Adrenal gland (tissue), 12 donors: ENCODE measurements around the gene NRP1. TPM values are rescaled to one million over a fixed set of nuclear protein-coding genes. Genes with fewer than 3 reads are reported as not detected.
"Not testable (repeated sequence)": the region's sequence is repeated elsewhere in the genome, so short reads cannot be mapped to it uniquely, and the experiment has no call there.

ENCODE experiments used
- DNase-seq, 7 donors: peaks; one replicate each; pipeline ENCODE4 v3.0.0-alpha.2; 2019 to 2020
- H3K27ac ChIP-seq, 5 donors: fragments of 200-600 bp; sonication (generic) in 4 of 5; 1 replicate in 3 of 5; 2 replicates in 2 of 5; pipeline versions ENCODE4 v1.5.1 to v1.8.0; 2016 to 2020; ENCODE audit warnings: mild to moderate bottlenecking in 1 of 5
- H3K27me3 ChIP-seq: fragments of 200-600 bp; 2 replicates; pipeline ENCODE4 v1.8.0; 2021
- H3K36me3 ChIP-seq, 2 donors: fragments of 200-600 bp; replicated peaks in 1 of 2; 1 replicate in 1 of 2; 2 replicates in 1 of 2; pipeline versions ENCODE4 v1.5.1 to v1.8.0; 2018 to 2022
- H3K4me1 ChIP-seq, 2 donors: fragments of 200-600 bp; replicated peaks in 1 of 2; 1 replicate in 1 of 2; 2 replicates in 1 of 2; pipeline versions ENCODE4 v1.5.1 to v1.8.0; 2018 to 2021
- H3K4me3 ChIP-seq, 4 donors: fragments of 200-600 bp; sonication (generic) in 3 of 4; one replicate each; pipeline ENCODE4 v1.5.1; 2016 to 2018
- H3K9me3 ChIP-seq, 3 donors: fragments of 200-600 bp; sonication (generic) in 1 of 3; replicated peaks in 1 of 3; 1 replicate in 2 of 3; 2 replicates in 1 of 3; pipeline versions ENCODE4 v1.5.1 to v1.8.0; 2016 to 2021
- POLR2A ChIP-seq, 2 donors: fragments of 450-650 bp; IDR thresholded peaks; one replicate each; pipeline ENCODE4 v1.6.1; 2017; ENCODE audit warnings: antibody characterized with exemption in 2 of 2, mild to moderate bottlenecking in 2 of 2, moderate library complexity in 1 of 2
- WGBS, 4 donors: extraction: QIAGEN DNeasy Blood & Tissue Kit in 2 of 4; methylation state at CpG; one replicate each; pipeline versions ENCODE4 v1.1.5 to v1.1.7; 2013 to 2017; 5-methylcytosine and 5-hydroxymethylcytosine counted together
- intact Hi-C, 2 donors: fragments of 100-400 bp; cut with DNase I; formaldehyde crosslinking; loops; one replicate each; pipeline versions ENCODE4 v1.14.1 to v1.15.0; 2022 to 2023
- polyA plus RNA-seq, 3 donors: library from polyadenylated mRNA; stranded (reverse); fragments of 200-250 nt in 2 of 3; fragments of 350-450 nt in 1 of 3; fragmentation: Illumina TruSeq in 1 of 3; extraction: RNeasy Lipid Tissue Mini Kit (QIAGEN cat#74804) in 1 of 3; gene quantifications; one replicate each; pipeline ENCODE4 v1.2.3, GENCODE V29; 2013 to 2014
- total RNA-seq, 9 donors: library from RNA; depleted of rRNA in 4 of 9; stranded (reverse); fragments of >200 nt in 4 of 9; fragments of 120-200 nt in 1 of 9; fragmentation: NEBNext Ultra II Directional in 1 of 9; extraction: Animal tissue kit (Norgen Biotek cat#: 25700) in 1 of 9; gene quantifications; one replicate each; pipeline versions ENCODE4 v1.1.0 to v1.2.4, GENCODE V29; 2013 to 2023
- TF ChIP-seq, protein P1 (sequence below), 6 experiments: fragments of 450-650 bp in 4 of 6; fragments of 200-600 bp in 2 of 6; sonication (generic) in 1 of 6; IDR thresholded peaks; 1 replicate in 5 of 6; 2 replicates in 1 of 6; pipeline versions ENCODE4 v1.5.1 to v1.8.0; 2016 to 2021; ENCODE audit warnings: antibody characterized with exemption in 6 of 6, mild to moderate bottlenecking in 2 of 6, moderate library complexity in 1 of 6
- donor health status: healthy with polysubstance abuse.
- donor health status: Bipolar disorder and iron deficiency.
- donor health status: DM: yes; HTN: yes; CAD: no.
- donor health status: DM: no; HTN: no; CAD: no.
- donor health status: DM: no; HTN: no; CAD: no.
- donor health status: DM: yes; HTN: yes; CAD: no.

Gene NRP1
- total and polyA plus RNA-seq, 12 donors = 20.2 to 151 (median 92.1) TPM

DNA sequence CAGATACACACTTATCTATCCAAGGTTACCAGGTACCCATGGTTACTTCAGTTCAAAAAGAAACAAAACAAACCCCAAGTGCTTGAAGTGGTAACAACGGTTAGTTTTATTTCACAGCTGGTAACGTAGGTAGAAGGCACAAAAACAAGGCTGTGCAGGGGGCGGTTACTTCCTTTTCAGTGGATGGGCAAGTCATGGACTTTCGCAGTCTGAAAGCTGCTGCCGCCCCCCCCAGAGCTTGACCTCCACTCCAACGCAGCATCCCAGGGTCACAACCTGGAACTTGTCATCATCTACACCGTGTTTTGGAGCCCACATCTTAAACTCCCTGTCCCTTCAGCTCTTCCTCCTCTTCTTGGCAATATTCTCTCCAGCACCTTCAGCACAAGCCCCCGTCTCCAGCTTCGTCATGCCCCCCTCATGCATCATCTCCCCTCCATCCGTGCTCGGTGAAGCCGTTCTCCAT, 195.3 kb downstream of the NRP1 start:
- intact Hi-C loops = no loop called here
- no peak for DNase-seq
- no peaks in the 10 kb centered on the region for H3K27me3 ChIP-seq
- WGBS, 4 donors = 65 to 76% (median 66%) methylated on average over 11 to 12 of the region's 12 CpGs
- no peaks in the 10 kb centered on the region for H3K4me1 ChIP-seq
- no peak overlapping the region for H3K27ac ChIP-seq
- no peak overlapping the region for H3K4me3 ChIP-seq
- no peak for TF ChIP-seq POLR2A (IDR thresholded peaks at IDR 0.05)
- TF ChIP-seq, protein P1, sequence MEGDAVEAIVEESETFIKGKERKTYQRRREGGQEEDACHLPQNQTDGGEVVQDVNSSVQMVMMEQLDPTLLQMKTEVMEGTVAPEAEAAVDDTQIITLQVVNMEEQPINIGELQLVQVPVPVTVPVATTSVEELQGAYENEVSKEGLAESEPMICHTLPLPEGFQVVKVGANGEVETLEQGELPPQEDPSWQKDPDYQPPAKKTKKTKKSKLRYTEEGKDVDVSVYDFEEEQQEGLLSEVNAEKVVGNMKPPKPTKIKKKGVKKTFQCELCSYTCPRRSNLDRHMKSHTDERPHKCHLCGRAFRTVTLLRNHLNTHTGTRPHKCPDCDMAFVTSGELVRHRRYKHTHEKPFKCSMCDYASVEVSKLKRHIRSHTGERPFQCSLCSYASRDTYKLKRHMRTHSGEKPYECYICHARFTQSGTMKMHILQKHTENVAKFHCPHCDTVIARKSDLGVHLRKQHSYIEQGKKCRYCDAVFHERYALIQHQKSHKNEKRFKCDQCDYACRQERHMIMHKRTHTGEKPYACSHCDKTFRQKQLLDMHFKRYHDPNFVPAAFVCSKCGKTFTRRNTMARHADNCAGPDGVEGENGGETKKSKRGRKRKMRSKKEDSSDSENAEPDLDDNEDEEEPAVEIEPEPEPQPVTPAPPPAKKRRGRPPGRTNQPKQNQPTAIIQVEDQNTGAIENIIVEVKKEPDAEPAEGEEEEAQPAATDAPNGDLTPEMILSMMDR (IDR thresholded peaks at IDR 0.05) = no peak
- no peaks in the 10 kb centered on the region for H3K36me3 ChIP-seq
- no peaks in the 10 kb centered on the region for H3K9me3 ChIP-seq

DNA sequence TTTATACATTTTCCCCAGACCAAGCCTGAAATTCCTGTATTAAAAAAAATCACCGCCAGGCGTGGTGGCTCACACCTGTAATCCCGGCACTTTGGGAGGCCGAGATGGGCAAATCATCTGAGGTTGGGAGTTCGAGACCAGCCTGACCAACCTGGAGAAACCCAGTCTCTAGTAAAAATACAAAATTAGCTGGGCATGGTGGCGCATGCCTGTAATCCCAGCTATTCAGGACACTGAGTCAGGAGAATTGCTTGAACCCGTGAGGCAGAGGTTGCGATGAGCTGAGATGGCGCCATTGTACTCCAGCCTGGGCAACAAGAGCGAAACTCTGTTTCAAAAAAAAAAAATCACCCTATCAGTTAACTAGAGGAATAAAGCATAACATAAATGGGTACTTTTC, 195.8 kb downstream of the NRP1 start:
- H3K27me3 ChIP-seq, H3K4me1 ChIP-seq, H3K4me3 ChIP-seq, DNase-seq, H3K27ac ChIP-seq, intact Hi-C loops, H3K9me3 ChIP-seq, H3K36me3 ChIP-seq: not testable (repeated sequence)
- WGBS, 4 donors = 83 to 94% (median 87%) methylated on average over 10 of the region's 10 CpGs

DNA sequence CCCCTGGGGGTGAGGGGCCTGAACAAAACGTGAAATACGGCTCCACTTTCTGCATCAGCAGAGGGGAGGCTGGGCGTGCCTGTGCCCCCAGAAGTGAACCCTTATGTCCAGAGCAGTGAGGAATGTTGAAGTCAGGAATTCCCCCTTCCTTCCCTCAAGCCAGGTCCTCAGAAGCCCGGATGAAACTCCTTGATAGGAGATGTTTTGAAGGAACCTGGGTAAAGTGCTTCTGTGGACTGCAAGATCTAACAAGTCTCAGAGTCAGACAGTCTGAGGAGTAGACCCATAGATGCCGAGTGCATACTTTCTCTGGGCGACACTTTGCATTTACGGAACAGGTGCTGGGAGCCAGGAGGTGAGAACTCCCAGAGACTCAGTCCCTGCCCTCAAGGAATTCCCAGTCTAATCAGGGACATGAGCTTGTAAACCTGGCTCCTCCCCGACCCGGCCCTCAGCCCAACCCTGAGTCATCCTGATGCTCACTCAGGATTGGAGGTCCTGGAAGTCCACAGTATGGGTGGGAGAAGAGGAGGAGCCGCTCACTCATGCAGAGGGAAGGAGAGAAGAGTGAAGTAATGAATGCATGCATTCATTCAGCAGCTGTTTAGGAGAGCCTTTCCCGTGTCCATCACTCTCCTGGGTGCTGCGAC, 197.0 kb downstream of the NRP1 start:
- intact Hi-C loops = no loop called here
- H3K4me1 ChIP-seq = no peaks in the 10 kb centered on the region
- WGBS, 4 donors = 85 to 91% (median 89%) methylated on average over 12 of the region's 12 CpGs
- no peak overlapping the region for H3K27ac ChIP-seq
- no peak for TF ChIP-seq POLR2A (IDR thresholded peaks at IDR 0.05)
- TF ChIP-seq, protein P1 (IDR thresholded peaks at IDR 0.05) = no peak
- H3K27me3 ChIP-seq = no peaks in the 10 kb centered on the region
- no peaks in the 10 kb centered on the region for H3K9me3 ChIP-seq
- no peaks in the 10 kb centered on the region for H3K36me3 ChIP-seq
- no peak overlapping the region for H3K4me3 ChIP-seq
- no peak for DNase-seq

DNA sequence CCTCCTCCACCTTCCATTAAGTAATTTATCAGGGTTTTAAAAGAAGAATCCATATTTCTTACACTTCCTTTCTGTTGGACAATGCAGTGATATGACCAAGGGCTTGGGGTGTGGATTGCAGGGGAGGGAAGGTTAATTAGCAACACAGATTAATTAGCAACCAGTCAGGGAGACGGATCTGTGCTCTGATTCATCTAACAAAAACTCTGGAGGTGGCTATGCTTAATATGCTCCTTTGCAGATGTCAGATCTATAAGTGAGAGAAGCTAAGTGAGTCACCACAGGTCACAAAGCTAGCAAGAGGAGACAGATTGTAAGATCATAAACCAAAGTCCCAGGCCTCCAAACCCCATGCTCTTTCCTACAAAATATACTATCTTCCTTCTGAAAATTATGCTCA, 197.7 kb downstream of the NRP1 start:
- no peak for DNase-seq
- intact Hi-C loops = no loop called here
- Histone ChIP-seq H3K27ac (no peak overlapping the region), H3K9me3 (no peaks in the 10 kb centered on the region), H3K27me3 (no peaks in the 10 kb centered on the region), H3K4me1 (no peaks in the 10 kb centered on the region), H3K36me3 (no peaks in the 10 kb centered on the region), H3K4me3 (no peak overlapping the region)
- WGBS, 4 donors = 35 to 58% (median 44%) methylated on average over 1 of the region's 1 CpG
- TF ChIP-seq POLR2A (IDR thresholded peaks at IDR 0.05) = no peak
- TF ChIP-seq, protein P1 (IDR thresholded peaks at IDR 0.05) = no peak

DNA sequence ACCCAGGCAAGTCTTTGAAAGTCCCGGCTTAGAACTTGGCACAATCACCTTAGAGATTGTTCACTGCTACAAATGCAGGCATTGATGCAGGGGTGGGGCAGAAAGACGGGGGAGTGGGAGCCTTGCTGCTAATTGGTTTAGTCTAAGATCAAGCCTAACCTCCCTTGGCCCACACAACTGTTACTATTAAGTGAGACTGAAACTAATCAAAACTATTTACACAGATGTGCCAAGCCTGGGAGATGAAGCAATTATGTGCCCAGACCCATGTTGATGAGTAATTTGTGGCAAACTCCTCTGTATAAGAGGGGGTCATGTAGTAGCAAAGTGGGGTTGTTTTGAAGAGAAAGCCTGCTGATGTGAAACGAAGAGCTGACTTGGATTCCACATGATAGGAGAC, 198.2 kb downstream of the NRP1 start:
- intact Hi-C loops = no loop called here
- H3K27ac ChIP-seq = no peak overlapping the region

More for the DNA sequence above, 198.2 kb downstream of the NRP1 start:
- Histone ChIP-seq H3K4me3 (no peak overlapping the region), H3K27me3 (no peaks in the 10 kb centered on the region), H3K9me3 (no peaks in the 10 kb centered on the region), H3K36me3 (no peaks in the 10 kb centered on the region), H3K4me1 (no peaks in the 10 kb centered on the region)
- no peak for TF ChIP-seq POLR2A (IDR thresholded peaks at IDR 0.05)
- TF ChIP-seq, protein P1 (IDR thresholded peaks at IDR 0.05) = no peak
- DNase-seq = no peak
- 63 to 91% (median 80%) methylated on average over 3 of the region's 3 CpGs for WGBS, 4 donors
